H9 (cell line): ENCODE data around the gene DCC. TPM values are rescaled to one million over a fixed set of nuclear protein-coding genes. Genes with fewer than 3 reads are reported as not detected.

ENCODE experiments used
- DNase-seq: peaks from one replicate; pipeline ENCODE4 v3.0.0-alpha.2; 2017
- H2AFZ ChIP-seq: one replicate; pipeline ENCODE4 v1.6.1; 2013; ENCODE audit warnings: mild to moderate bottlenecking, low read length, control low read depth, moderate library complexity
- H2AK5ac ChIP-seq: 2 replicates; pipeline ENCODE4 v1.6.1; 2013; ENCODE audit warnings: low read length, control low read depth, mixed read lengths; ENCODE audit not compliant: insufficient read length
- H2BK120ac ChIP-seq: one replicate; pipeline ENCODE4 v1.6.1; 2013; ENCODE audit warnings: low read depth, mild to moderate bottlenecking, low read length, control low read depth, inconsistent platforms; ENCODE audit not compliant: poor library complexity, severe bottlenecking
- H2BK12ac ChIP-seq: 2 replicates; pipeline ENCODE4 v1.6.1; 2013; ENCODE audit warnings: low read length, control low read depth, mixed read lengths, low read depth; ENCODE audit not compliant: insufficient read length
- H2BK15ac ChIP-seq: 2 replicates; pipeline ENCODE4 v1.6.1; 2013; ENCODE audit warnings: low read depth, low read length, control low read depth
- H2BK20ac ChIP-seq: one replicate; pipeline ENCODE4 v1.6.1; 2013; ENCODE audit warnings: low read depth, mild to moderate bottlenecking, low read length, control low read depth, inconsistent platforms; ENCODE audit not compliant: poor library complexity, severe bottlenecking
- H2BK5ac ChIP-seq: 2 replicates; pipeline ENCODE4 v1.6.1; 2013; ENCODE audit warnings: low read length, control low read depth, mixed read lengths; ENCODE audit not compliant: insufficient read length
- H3K14ac ChIP-seq: 2 replicates; pipeline ENCODE4 v1.6.1; 2013; ENCODE audit warnings: low read length, control low read depth; ENCODE audit not compliant: insufficient read depth
- H3K18ac ChIP-seq: 2 replicates; pipeline ENCODE4 v1.6.1; 2013; ENCODE audit warnings: low read depth, mild to moderate bottlenecking, mixed read lengths, low read length, control low read depth; ENCODE audit not compliant: insufficient read length
- H3K23ac ChIP-seq: 2 replicates; pipeline ENCODE4 v1.6.1; 2013; ENCODE audit warnings: low read length, control low read depth, mixed read lengths, low read depth; ENCODE audit not compliant: insufficient read length
- H3K23me2 ChIP-seq: 2 replicates; pipeline ENCODE4 v1.6.1; 2013; ENCODE audit warnings: low read depth, mild to moderate bottlenecking, mixed read lengths, low read length, control low read depth; ENCODE audit not compliant: insufficient read length, poor library complexity, severe bottlenecking
- H3K27ac ChIP-seq: 2 replicates; pipeline ENCODE4 v1.5.1; 2013; ENCODE audit warnings: low read length, control low read depth, mixed read lengths, low read depth; ENCODE audit not compliant: insufficient read length
- H3K27me3 ChIP-seq: 2 replicates; pipeline ENCODE4 v1.6.1; 2013; ENCODE audit warnings: low read length, control low read depth, inconsistent platforms; ENCODE audit not compliant: insufficient read depth
- H3K4ac ChIP-seq: 2 replicates; pipeline ENCODE4 v1.6.1; 2013; ENCODE audit warnings: low read depth, mild to moderate bottlenecking, control low read depth, inconsistent platforms, low read length, moderate library complexity
- H3K4me1 ChIP-seq: 2 replicates; pipeline ENCODE4 v1.6.1; 2013; ENCODE audit warnings: low read length, control low read depth, inconsistent platforms; ENCODE audit not compliant: insufficient read depth
- H3K4me2 ChIP-seq: 2 replicates; pipeline ENCODE4 v1.6.1; 2013; ENCODE audit warnings: low read length, control low read depth, mixed read lengths; ENCODE audit not compliant: insufficient read length, insufficient read depth
- H3K56ac ChIP-seq: 2 replicates; pipeline ENCODE4 v1.6.1; 2013; ENCODE audit warnings: low read depth, mild to moderate bottlenecking, mixed read lengths, low read length, control low read depth; ENCODE audit not compliant: insufficient read length
- H3K79me1 ChIP-seq: 2 replicates; pipeline ENCODE4 v1.6.1; 2013; ENCODE audit warnings: low read depth, mild to moderate bottlenecking, moderate library complexity, low read length, control low read depth, inconsistent platforms; ENCODE audit not compliant: insufficient read depth, poor library complexity, severe bottlenecking
- H3K79me2 ChIP-seq: 2 replicates; pipeline ENCODE4 v1.6.1; 2013; ENCODE audit warnings: low read length, control low read depth, inconsistent platforms; ENCODE audit not compliant: insufficient read depth
- H3K9ac ChIP-seq: 2 replicates; pipeline ENCODE4 v1.6.1; 2013; ENCODE audit warnings: low read length, control low read depth, mixed read lengths; ENCODE audit not compliant: insufficient read length; ENCODE audit errors: extremely low read depth
- H3K9me3 ChIP-seq: one replicate; pipeline ENCODE4 v1.6.1; 2013; ENCODE audit warnings: low read depth, low read length, inconsistent platforms; ENCODE audit not compliant: control insufficient read depth
- H3T11ph ChIP-seq: one replicate; pipeline ENCODE4 v1.6.1; 2013; ENCODE audit warnings: mild to moderate bottlenecking, low read length, control low read depth, inconsistent platforms
- H4K20me1 ChIP-seq: one replicate; pipeline ENCODE4 v1.6.1; 2013; ENCODE audit not compliant: control insufficient read depth, insufficient read length, insufficient read depth
- H4K5ac ChIP-seq: 2 replicates; pipeline ENCODE4 v1.6.1; 2013; ENCODE audit warnings: low read depth, mild to moderate bottlenecking, mixed read lengths, low read length, control low read depth; ENCODE audit not compliant: insufficient read length
- H4K8ac ChIP-seq: replicated peaks from 2 replicates; pipeline ENCODE4 v1.6.1; 2013; ENCODE audit warnings: low read length, control low read depth, mixed read lengths, low read depth; ENCODE audit not compliant: insufficient read length
- H4K91ac ChIP-seq: 2 replicates; pipeline ENCODE4 v1.6.1; 2013; ENCODE audit warnings: low read depth, mild to moderate bottlenecking, moderate library complexity, mixed read lengths, low read length, control low read depth; ENCODE audit not compliant: insufficient read length
- H3K27ac Mint-ChIP-seq, 3 experiments: 2 replicates in 2 of 3; 3 replicates in 1 of 3; pipeline ENCODE4 v1.8.0; 2020 to 2021; ENCODE audit warnings: mixed read lengths in 3 of 3, mild to moderate bottlenecking in 1 of 3, moderate library complexity in 1 of 3
- H3K27me3 Mint-ChIP-seq: 2 replicates; pipeline ENCODE4 v1.8.0; 2021; ENCODE audit warnings: low read depth, mild to moderate bottlenecking, moderate library complexity, mixed read lengths
- H3K36me3 Mint-ChIP-seq, 3 experiments: 2 replicates in 2 of 3; 3 replicates in 1 of 3; pipeline ENCODE4 v1.8.0; 2020 to 2021; ENCODE audit warnings: low read depth in 3 of 3, mixed read lengths in 3 of 3; ENCODE audit not compliant: insufficient read depth in 1 of 3
- H3K4me1 Mint-ChIP-seq, 2 experiments: 2 replicates each; pipeline ENCODE4 v1.8.0; 2020; ENCODE audit warnings: mixed read lengths in 2 of 2
- H3K4me3 Mint-ChIP-seq, 2 experiments: 2 replicates in 1 of 2; 3 replicates in 1 of 2; pipeline ENCODE4 v1.8.0; 2020 to 2021; ENCODE audit warnings: mild to moderate bottlenecking in 2 of 2, mixed read lengths in 2 of 2, moderate library complexity in 1 of 2
- H3K9me3 Mint-ChIP-seq, 2 experiments: 2 replicates in 1 of 2; 3 replicates in 1 of 2; pipeline ENCODE4 v1.8.0; 2020; ENCODE audit warnings: mild to moderate bottlenecking in 2 of 2, mixed read lengths in 2 of 2, moderate library complexity in 1 of 2
- WGBS: extraction: QIAGEN DNeasy Blood & Tissue Kit; methylation state at CpG from one replicate; pipeline ENCODE4 v1.1.7; 2013; ENCODE audit warnings: missing lambda C conversion rate, low lambda C conversion rate, mixed read lengths; ENCODE audit not compliant: insufficient read length; ENCODE audit errors: extremely low coverage; 5-methylcytosine and 5-hydroxymethylcytosine counted together
- total RNA-seq: library from RNA; stranded (reverse); gene quantifications from 2 replicates; pipeline ENCODE4 v1.2.1, GENCODE V29; 2021
- TF ChIP-seq, protein P1 (sequence below): fragments of 200-600 bp; sonication (generic); conservative IDR thresholded peaks from 3 replicates; pipeline ENCODE4 v1.8.0; 2021; ENCODE audit warnings: antibody characterized with exemption, mild to moderate bottlenecking

DCC gene
- total RNA-seq, 1 experiment from 2014 or later = 0.35 TPM

DNA sequence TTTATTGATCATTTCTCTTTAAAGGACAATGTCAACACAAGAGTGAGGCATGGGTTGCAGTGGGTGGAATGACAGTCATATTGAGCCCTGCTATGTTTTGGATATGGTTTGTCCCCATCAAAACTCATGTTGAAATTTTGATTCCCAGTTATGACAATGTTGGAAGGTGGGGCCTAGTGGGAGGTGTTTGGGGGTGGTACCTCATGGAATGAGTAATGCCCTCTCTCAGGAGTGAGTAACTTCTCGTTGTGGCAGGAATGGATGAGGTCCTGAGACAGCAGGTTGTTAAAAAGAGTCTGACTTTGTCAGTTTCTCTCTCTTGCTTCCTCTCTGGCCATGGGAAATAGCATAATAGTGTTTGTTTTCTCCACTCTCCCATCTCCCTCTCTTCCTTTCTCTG, 345.3 kb downstream of the DCC start:
- Histone ChIP-seq H4K20me1 (no peaks in the 10 kb centered on the region), H2BK15ac (no peak overlapping the region), H4K91ac (no peak overlapping the region), H3K4me1 (no peaks in the 10 kb centered on the region; the same call in 1 of the 2 replicates), H3K27ac (no peak overlapping the region), H2BK20ac (no peak overlapping the region), H2AFZ (no peak overlapping the region), H3K4me2 (no peak overlapping the region), H3T11ph (no peak overlapping the region), H3K18ac (no peak overlapping the region), H2AK5ac (no peak overlapping the region), H3K23ac (no peak overlapping the region), H3K27me3 (no peaks in the 10 kb centered on the region), H2BK12ac (no peak overlapping the region), H3K23me2 (no peaks in the 10 kb centered on the region), H3K14ac (no peak overlapping the region), H2BK5ac (no peak overlapping the region), H3K79me1 (no peaks in the 10 kb centered on the region), H3K9me3 (no peaks in the 10 kb centered on the region), H3K4ac (no peak overlapping the region), H4K8ac (no peak overlapping the region), H3K79me2 (no peaks in the 10 kb centered on the region), H2BK120ac (no peak overlapping the region), H4K5ac (no peak overlapping the region), H3K9ac (no peak overlapping the region), H3K56ac (no peak overlapping the region)
- no peaks in the 10 kb centered on the region for H3K36me3 Mint-ChIP-seq
- no peak overlapping the region for H3K4me3 Mint-ChIP-seq
- TF ChIP-seq, protein P1, sequence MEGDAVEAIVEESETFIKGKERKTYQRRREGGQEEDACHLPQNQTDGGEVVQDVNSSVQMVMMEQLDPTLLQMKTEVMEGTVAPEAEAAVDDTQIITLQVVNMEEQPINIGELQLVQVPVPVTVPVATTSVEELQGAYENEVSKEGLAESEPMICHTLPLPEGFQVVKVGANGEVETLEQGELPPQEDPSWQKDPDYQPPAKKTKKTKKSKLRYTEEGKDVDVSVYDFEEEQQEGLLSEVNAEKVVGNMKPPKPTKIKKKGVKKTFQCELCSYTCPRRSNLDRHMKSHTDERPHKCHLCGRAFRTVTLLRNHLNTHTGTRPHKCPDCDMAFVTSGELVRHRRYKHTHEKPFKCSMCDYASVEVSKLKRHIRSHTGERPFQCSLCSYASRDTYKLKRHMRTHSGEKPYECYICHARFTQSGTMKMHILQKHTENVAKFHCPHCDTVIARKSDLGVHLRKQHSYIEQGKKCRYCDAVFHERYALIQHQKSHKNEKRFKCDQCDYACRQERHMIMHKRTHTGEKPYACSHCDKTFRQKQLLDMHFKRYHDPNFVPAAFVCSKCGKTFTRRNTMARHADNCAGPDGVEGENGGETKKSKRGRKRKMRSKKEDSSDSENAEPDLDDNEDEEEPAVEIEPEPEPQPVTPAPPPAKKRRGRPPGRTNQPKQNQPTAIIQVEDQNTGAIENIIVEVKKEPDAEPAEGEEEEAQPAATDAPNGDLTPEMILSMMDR = no peak
- H3K27me3 Mint-ChIP-seq = no peaks in the 10 kb centered on the region; the same call in 1 of the 2 replicates
- no peaks in the 10 kb centered on the region for H3K9me3 Mint-ChIP-seq
- peaks cover 8 to 19% of the 10 kb centered on the region in 2 experiments for H3K4me1 Mint-ChIP-seq
- no CpG with 5 or more reads among the region's 1 CpG for whole genome bisulfite sequencing
- H3K27ac Mint-ChIP-seq = no peak overlapping the region
- DNase-seq = no peak
